GM12873 (cell line): ENCODE data around the gene VEPH1.

Experiments used
- CTCF ChIP-seq: IDR thresholded peaks from 2 replicates; pipeline ENCODE4 v1.5.1; 2012; ENCODE audit warnings: low read depth, mild to moderate bottlenecking, moderate library complexity, low read length, control low read depth; ENCODE audit not compliant: insufficient read depth; ENCODE audit errors: missing control alignments

VEPH1 gene

GRCh38 chr3:157268026-157268425, 235.2 kb downstream of the VEPH1 start:
- no peak for TF ChIP-seq CTCF

- TF ChIP-seq CTCF, result no peak
These were observed 237.3 kb downstream of the VEPH1 start for GRCh38 chr3:157265931-157266330.

- TF ChIP-seq CTCF, result no peak
These were observed 240.2 kb downstream of the VEPH1 start for GRCh38 chr3:157263027-157263426.

GRCh38 chr3:157261000-157261399, 242.2 kb downstream of the VEPH1 start:
- no peak for TF ChIP-seq CTCF

- no peak for TF ChIP-seq CTCF
These were observed 243.4 kb downstream of the VEPH1 start for GRCh38 chr3:157259825-157260224.

GRCh38 chr3:157257101-157257500, 246.1 kb downstream of the VEPH1 start:
- TF ChIP-seq CTCF, result no peak

- no peak for TF ChIP-seq CTCF
These were observed 247.4 kb downstream of the VEPH1 start for GRCh38 chr3:157255797-157256196.
